Measurements from ENCODE around the gene BHLHE40. TPM values are rescaled to one million over a fixed set of nuclear protein-coding genes. Genes with fewer than 3 reads are reported as not detected.

BHLHE40 gene
- total and polyA plus RNA-seq, 4 experiments from 2014 or later, result 33.0 to 45.8 (median 39.7) TPM

GRCh38 chr3:5032844-5033243, 53.6 kb downstream of the BHLHE40 start:
- CTCF ChIA-PET (ENCODE audit: partially characterized antibody), result interaction anchor here (0.6 to 13.9 kb wide), 3 partner anchors 10 to 321 kb away, joined by 3 to 221 read pairs (median 6); no protein-coding TSS in a partner anchor
- DNase-seq, result no peak
- H3K27me3 Mint-ChIP-seq, result no peaks in the 10 kb centered on the region
- H3K9me3 ChIP-seq (ENCODE audit: control insufficient read depth in 1 of 2, low read length in 2 of 2), result no peaks in the 10 kb centered on the region
- no peaks in the 10 kb centered on the region for H3K36me3 Mint-ChIP-seq
- H3K27ac Mint-ChIP-seq, result no peak overlapping the region
- no peak overlapping the region for H3K4me3 ChIP-seq (ENCODE audit: low read length in 2 of 2)
- no peaks in the 10 kb centered on the region for H3K4me1 ChIP-seq (ENCODE audit: insufficient read depth, low read length)
- peaks cover 2 to 6% (median 2%) of the 10 kb centered on the region in 4 donors for H3K4me1 Mint-ChIP-seq
- H3K4me3 Mint-ChIP-seq, result no peak overlapping the region
- intact Hi-C loops (cut with micrococcal nuclease), result no loop called here
- H3K36me3 ChIP-seq (ENCODE audit: insufficient read depth, low read length), result no peaks in the 10 kb centered on the region
- H3K9me3 Mint-ChIP-seq, result no peaks in the 10 kb centered on the region
- POLR2A ChIA-PET (ENCODE audit: partially characterized antibody), result no interaction called here
- no peak overlapping the region for H3K27ac ChIP-seq (ENCODE audit: low read depth, low read length)
- H3K27me3 ChIP-seq (ENCODE audit: insufficient read depth, low read length), result no peaks in the 10 kb centered on the region

Other genes with a start within 250 kb of the BHLHE40 start
- gene ARL8B, start 142.9 kb downstream of the BHLHE40 start, total RNA-seq, result 10 to 100 TPM; 55.5 to 60.5 TPM
- 10 to 100 TPM; 46.1 to 60.9 TPM for gene ARL8B, start 142.9 kb downstream of the BHLHE40 start, polyA plus RNA-seq
- gene EDEM1, start 208.3 kb downstream of the BHLHE40 start, total RNA-seq, result 100 to 1,000 TPM; 146 to 153 TPM
- 10 to 100 TPM; 42.4 to 52.9 TPM for gene EDEM1, start 208.3 kb downstream of the BHLHE40 start, polyA plus RNA-seq

All from CD4-positive, alpha-beta memory T cell (primary cell).